ENCODE measurements around the gene SH2D6.

Gene SH2D6

DNA sequence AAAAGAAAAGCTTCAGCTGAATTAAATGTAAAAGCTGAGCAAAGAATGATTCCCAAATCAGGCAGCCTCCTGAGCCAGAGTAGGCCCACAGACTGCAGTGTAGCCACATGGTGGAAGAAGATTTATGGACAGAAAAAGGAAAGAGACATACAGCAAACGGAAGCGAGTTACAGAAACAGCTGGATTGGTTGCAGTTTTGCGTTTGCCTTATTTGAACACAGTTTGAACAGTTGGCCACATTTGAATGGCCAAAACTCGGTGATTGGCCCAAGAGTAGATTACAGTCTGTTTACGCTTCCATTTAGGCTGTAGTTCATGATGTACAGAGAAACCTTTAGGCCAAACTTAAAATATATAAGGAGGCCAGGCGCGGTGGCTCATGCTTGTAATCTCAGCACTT is 35.1 kb downstream of the SH2D6 start:
- Histone ChIP-seq H3K9ac (ENCODE audit: low read length) (no peak overlapping the region), H3K9me3 (ENCODE audit: control insufficient read depth, low read length) (no peaks in the 10 kb centered on the region), H3K4me1 (ENCODE audit: control insufficient read depth, insufficient read depth, low read length) (peaks cover 28% of the 10 kb centered on the region), H3K4me3 (ENCODE audit: low read length) (no peak overlapping the region), H3K27me3 (ENCODE audit: control insufficient read depth, insufficient read depth, low read length) (no peaks in the 10 kb centered on the region), H3K36me3 (ENCODE audit: control insufficient read depth, insufficient read depth, low read length) (no peaks in the 10 kb centered on the region)

DNA sequence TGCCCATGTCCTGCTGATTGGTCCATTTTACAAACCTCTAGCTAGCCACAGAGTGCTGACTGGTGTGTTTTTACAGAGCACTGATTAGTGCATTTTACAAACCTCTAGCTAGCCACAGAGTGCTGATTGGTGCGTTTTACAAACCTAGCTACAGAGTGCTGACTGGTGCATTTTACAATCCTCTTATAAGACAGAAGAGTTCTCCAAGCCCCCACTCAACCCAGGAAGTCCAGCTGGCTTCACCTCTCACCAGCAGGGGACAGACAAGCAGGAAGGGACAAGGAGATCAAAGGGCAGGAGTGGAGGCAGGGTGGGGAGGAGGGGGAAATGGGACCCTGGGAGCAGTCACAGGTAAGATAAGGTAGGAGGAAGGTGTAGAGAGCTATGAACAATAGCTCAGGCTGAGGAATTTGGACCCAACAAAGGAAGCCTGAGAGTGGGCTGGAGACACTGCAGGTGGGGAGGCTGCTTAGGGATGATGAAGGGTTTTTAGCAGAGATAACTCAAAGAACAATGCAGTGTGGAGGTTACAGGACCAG is 37.1 kb downstream of the SH2D6 start:
- H3K36me3 ChIP-seq (ENCODE audit: control insufficient read depth, insufficient read depth, low read length): no peaks in the 10 kb centered on the region
- H3K27me3 ChIP-seq (ENCODE audit: control insufficient read depth, insufficient read depth, low read length): no peaks in the 10 kb centered on the region
- no peaks in the 10 kb centered on the region for H3K9me3 ChIP-seq (ENCODE audit: control insufficient read depth, low read length)
- H3K9ac ChIP-seq (ENCODE audit: low read length): no peak overlapping the region
- no peak overlapping the region for H3K4me3 ChIP-seq (ENCODE audit: low read length)
- H3K4me1 ChIP-seq (ENCODE audit: control insufficient read depth, insufficient read depth, low read length): peaks cover 27% of the 10 kb centered on the region

DNA sequence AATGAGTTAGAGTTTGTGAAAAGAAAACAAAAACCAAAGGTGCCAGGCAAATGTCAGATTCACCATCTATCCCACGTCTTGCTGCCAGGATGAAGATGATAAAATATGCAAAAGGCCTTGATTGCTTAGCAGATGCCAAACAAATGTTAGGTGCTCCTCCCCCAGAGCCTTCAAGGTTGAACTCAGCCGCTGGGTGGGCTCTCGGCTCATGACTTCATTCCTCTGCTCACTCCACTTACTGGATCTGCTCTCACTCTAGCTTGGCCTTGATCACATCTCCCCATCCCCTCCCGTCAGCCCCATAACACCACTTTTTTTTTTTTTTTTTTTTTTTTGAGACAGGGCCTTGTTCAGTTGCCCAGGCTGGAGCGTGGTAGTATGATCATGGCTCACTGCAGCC is 38.5 kb downstream of the SH2D6 start:
- Histone ChIP-seq H3K36me3 (ENCODE audit: control insufficient read depth, insufficient read depth, low read length) (no peaks in the 10 kb centered on the region), H3K4me3 (ENCODE audit: low read length) (no peak overlapping the region), H3K9ac (ENCODE audit: low read length) (no peak overlapping the region), H3K27me3 (ENCODE audit: control insufficient read depth, insufficient read depth, low read length) (no peaks in the 10 kb centered on the region), H3K4me1 (ENCODE audit: control insufficient read depth, insufficient read depth, low read length) (peaks cover 27% of the 10 kb centered on the region), H3K9me3 (ENCODE audit: control insufficient read depth, low read length) (no peaks in the 10 kb centered on the region)

DNA sequence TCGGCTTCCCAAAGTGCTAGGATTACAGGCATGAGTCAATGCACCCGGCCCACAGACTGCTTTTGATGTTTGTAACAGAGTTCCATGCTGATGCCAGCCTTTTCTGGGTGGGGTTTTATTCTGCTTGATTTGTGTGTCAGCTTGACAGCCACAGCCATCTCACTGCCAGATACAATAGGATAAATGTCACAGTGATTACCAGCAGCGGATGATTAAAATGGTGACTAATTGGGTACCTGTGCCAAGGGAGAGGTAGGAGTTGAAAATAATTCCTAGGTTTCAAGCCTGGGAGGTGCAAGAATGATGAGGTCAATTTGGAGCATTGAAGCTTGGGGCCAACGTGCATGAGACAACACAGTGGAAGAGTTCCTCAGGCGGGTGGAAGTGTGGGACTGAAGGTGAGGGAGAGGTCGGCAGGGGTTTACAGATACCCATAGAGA is 39.4 kb downstream of the SH2D6 start:
- Histone ChIP-seq H3K9ac (ENCODE audit: low read length) (no peak overlapping the region), H3K4me1 (ENCODE audit: control insufficient read depth, insufficient read depth, low read length) (peaks cover 29% of the 10 kb centered on the region), H3K27me3 (ENCODE audit: control insufficient read depth, insufficient read depth, low read length) (no peaks in the 10 kb centered on the region), H3K36me3 (ENCODE audit: control insufficient read depth, insufficient read depth, low read length) (no peaks in the 10 kb centered on the region), H3K4me3 (ENCODE audit: low read length) (no peak overlapping the region), H3K9me3 (ENCODE audit: control insufficient read depth, low read length) (no peaks in the 10 kb centered on the region)

DNA sequence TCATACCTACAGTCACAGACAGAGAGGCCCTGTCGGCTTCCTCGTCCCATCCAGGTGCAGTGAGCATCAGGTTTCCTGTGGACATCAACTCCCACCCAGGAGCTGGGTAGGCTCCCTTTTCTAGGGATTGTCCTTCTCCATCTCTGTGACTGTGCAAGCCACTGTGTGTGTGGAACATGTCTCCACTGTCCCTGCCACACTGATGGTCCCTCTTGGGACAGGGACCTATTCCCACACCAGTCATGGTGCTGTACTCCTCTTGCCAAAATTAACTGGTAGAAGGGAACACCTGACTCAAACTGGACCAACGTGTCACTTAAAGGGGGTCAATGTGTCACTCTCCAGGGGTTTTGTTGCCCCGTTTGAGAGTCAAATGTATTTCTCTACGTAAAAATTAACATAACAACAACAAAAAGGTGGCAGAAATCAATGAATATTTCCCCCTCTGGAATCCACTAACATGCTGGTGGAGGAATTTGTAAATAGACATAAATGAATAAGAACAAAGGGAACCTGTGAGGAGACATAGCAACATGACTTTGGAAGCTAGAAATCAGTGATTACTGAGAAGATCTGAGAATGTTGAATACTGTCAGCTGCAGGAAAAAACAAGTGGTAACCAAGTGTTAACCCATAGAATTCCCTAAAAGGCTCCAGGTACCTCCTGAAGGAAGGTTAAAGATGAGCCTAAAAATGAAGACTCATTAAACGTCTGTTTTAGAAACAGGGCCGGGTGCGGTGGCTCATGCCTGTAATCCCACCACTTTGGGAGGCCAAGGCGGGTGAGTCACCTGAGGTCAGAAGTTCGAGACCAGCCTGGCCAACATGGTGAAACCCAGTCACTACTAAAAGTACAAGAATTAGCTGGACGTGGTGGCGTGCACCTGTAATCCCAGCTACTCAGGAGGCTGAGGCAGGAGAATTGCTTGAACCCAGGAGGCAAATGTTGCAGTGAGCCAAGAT is 40.4 kb downstream of the SH2D6 start:
- H3K36me3 ChIP-seq (ENCODE audit: control insufficient read depth, insufficient read depth, low read length): no peaks in the 10 kb centered on the region
- H3K4me3 ChIP-seq (ENCODE audit: low read length): no peak overlapping the region
- no peaks in the 10 kb centered on the region for H3K27me3 ChIP-seq (ENCODE audit: control insufficient read depth, insufficient read depth, low read length)
- no peak overlapping the region for H3K9ac ChIP-seq (ENCODE audit: low read length)
- H3K4me1 ChIP-seq (ENCODE audit: control insufficient read depth, insufficient read depth, low read length): peaks cover 29% of the 10 kb centered on the region
- H3K9me3 ChIP-seq (ENCODE audit: control insufficient read depth, low read length): no peaks in the 10 kb centered on the region

DNA sequence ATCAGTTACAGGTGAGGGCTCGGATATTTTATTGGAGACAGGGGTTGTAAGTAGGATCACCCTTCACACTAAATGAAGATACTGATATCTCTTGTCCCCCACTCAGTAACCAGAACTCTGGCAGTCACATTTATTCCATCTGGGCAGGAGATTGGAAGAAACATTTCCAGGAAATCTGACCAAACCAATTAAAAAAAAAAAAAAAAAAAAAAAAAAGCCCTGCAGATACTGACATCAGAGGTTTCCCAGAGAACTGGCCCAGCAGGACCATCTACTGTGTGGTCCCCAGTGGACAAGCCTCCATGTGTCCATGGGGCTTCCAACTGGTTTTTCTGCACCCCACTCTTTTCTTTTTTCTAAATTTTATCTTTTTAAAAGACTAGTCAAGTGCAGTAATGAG is 41.3 kb downstream of the SH2D6 start:
- no peaks in the 10 kb centered on the region for H3K9me3 ChIP-seq (ENCODE audit: control insufficient read depth, low read length)
- H3K27me3 ChIP-seq (ENCODE audit: control insufficient read depth, insufficient read depth, low read length): no peaks in the 10 kb centered on the region
- H3K4me3 ChIP-seq (ENCODE audit: low read length): no peak overlapping the region
- peaks cover 29% of the 10 kb centered on the region for H3K4me1 ChIP-seq (ENCODE audit: control insufficient read depth, insufficient read depth, low read length)
- H3K9ac ChIP-seq (ENCODE audit: low read length): no peak overlapping the region
- no peaks in the 10 kb centered on the region for H3K36me3 ChIP-seq (ENCODE audit: control insufficient read depth, insufficient read depth, low read length)

DNA sequence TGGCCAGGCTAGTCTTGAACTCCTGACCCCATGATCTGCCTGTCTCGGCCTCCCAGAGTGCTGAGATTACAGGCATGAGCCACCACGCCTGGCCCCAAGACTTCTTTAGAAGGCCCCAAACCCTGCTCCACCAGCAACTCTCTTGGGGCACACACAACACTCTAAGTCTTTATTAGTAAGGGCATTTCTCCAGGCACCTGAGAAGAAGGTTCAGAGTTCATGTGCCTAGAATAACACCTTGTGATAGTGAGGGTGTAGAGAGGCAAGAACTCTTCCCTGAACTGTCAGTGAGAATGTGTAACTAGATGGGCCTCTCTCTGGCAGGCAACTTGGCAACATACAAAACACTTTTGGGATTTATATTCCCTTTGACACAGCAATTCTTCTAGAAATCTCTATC is 43.8 kb downstream of the SH2D6 start:
- Histone ChIP-seq H3K4me3 (ENCODE audit: low read length) (no peak overlapping the region), H3K36me3 (ENCODE audit: control insufficient read depth, insufficient read depth, low read length) (no peaks in the 10 kb centered on the region), H3K9ac (ENCODE audit: low read length) (no peak overlapping the region), H3K27me3 (ENCODE audit: control insufficient read depth, insufficient read depth, low read length) (no peaks in the 10 kb centered on the region), H3K9me3 (ENCODE audit: control insufficient read depth, low read length) (no peaks in the 10 kb centered on the region), H3K4me1 (ENCODE audit: control insufficient read depth, insufficient read depth, low read length) (peaks cover 11% of the 10 kb centered on the region)

DNA sequence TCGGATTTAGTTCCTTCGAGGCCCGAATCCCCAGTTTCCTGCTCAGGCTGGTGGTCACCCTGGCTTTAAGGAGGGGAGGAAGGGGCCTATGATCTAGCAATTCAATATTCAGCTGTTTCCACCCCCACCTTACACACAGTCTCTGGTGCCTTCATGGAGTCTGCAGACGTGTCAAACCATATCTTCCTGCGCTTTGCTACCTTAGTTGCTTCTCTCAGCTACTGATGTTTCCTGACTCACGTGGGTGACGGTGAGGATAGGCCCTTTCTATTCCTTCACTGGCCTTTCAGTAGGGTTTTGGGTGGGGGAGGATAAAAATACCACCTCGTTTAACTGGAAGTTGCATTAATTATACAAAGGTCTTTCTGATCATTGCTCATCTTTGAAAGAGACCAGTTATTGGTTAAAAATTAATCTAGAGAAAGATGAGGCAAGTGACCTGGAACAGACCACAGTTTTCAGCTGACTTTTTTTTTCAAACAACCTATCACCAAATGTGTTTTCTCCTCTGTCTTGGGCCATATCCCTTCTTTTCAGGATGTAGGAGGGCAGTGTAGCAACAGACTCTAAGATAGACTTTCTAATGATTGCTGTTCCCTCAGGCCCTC is 49.7 kb downstream of the SH2D6 start:
- peaks cover 33% of the 10 kb centered on the region for H3K4me1 ChIP-seq (ENCODE audit: control insufficient read depth, insufficient read depth, low read length)
- H3K27me3 ChIP-seq (ENCODE audit: control insufficient read depth, insufficient read depth, low read length): no peaks in the 10 kb centered on the region
- H3K9ac ChIP-seq (ENCODE audit: low read length): no peak overlapping the region
- H3K9me3 ChIP-seq (ENCODE audit: control insufficient read depth, low read length): no peaks in the 10 kb centered on the region
- no peaks in the 10 kb centered on the region for H3K36me3 ChIP-seq (ENCODE audit: control insufficient read depth, insufficient read depth, low read length)
- no peak overlapping the region for H3K4me3 ChIP-seq (ENCODE audit: low read length)

DNA sequence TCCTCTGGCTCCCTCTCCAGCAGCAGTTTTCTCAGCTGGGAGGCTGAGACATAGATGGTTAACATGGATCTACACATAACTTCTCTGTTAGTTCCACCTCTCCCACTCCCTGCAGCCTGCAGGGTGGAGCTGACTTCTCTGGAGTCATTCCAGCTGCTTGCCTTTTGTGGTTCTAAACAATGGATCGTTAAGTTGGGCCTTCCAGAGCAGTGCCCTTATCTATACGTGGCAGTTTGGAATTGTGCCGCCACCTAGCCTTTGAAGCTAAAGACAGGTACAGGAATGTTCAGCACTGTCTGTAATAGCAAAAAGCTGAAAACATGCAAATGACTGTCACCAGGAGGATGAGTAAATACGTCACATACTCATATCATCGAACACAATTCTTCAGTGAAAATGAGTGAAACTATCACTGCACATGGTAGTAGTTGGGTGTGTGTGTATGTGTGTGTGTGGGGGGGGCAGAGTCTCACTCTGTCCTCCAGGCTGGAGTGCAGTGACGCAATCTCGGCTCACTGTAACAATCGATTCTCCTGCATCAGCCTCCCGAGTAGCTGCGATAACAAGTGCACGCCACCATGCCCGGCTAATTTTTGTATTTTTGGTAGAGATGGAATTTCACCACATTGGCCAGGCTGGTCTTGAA is 50.3 kb downstream of the SH2D6 start:
- no peak overlapping the region for H3K9ac ChIP-seq (ENCODE audit: low read length)
- no peaks in the 10 kb centered on the region for H3K27me3 ChIP-seq (ENCODE audit: control insufficient read depth, insufficient read depth, low read length)
- no peak overlapping the region for H3K4me3 ChIP-seq (ENCODE audit: low read length)

DNA sequence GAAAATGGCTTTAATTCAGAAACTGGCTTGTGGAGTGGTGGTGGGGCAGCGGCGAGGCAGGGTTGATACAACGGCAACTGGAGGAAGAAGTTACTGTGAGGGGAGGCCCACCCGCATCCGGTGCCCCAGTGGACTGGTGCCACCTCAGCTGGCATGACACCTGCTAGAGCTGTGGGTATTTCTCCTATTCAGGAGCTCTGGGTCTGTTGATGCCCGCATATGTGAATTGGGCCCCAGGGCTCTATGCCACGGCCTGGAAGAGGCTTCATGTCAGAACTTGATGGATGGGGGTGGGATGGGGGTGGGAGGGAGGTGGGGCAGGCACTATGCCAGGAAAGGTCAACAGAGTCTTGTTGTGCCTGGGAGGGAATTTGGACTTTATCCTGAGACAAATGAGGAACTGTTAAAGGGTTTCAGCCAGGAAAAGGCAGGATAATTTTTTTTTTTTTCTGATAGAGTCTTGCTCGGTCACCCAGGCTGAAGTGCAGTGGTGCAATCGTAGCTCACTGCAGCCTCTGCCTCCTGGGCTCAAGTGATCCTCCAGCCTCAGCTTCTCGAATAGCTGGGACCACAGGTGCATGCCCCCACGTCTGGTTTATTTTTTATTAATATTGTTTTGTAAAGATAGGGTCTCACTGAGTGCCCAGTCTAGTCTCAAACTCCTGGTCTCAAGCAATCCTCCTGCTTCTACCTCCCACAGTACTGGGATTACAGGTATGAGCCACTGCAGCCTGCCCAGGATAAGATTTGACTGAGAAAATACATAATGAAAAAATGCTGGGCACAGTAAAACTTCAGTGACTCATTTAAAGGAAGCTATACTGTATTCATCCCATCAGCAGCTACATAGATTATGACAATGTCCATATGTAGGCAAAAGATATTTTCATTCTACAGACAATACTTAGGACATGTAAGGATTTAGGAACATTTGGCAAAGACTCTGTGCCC is 52.6 kb downstream of the SH2D6 start:
- H3K27me3 ChIP-seq (ENCODE audit: control insufficient read depth, insufficient read depth, low read length): no peaks in the 10 kb centered on the region
- H3K4me1 ChIP-seq (ENCODE audit: control insufficient read depth, insufficient read depth, low read length): peaks cover 38% of the 10 kb centered on the region
- no peaks in the 10 kb centered on the region for H3K9me3 ChIP-seq (ENCODE audit: control insufficient read depth, low read length)
- no peak overlapping the region for H3K4me3 ChIP-seq (ENCODE audit: low read length)
- no peak overlapping the region for H3K9ac ChIP-seq (ENCODE audit: low read length)
- H3K36me3 ChIP-seq (ENCODE audit: control insufficient read depth, insufficient read depth, low read length): no peaks in the 10 kb centered on the region

More for the DNA sequence above, 50.3 kb downstream of the SH2D6 start:
- peaks cover 33% of the 10 kb centered on the region for H3K4me1 ChIP-seq (ENCODE audit: control insufficient read depth, insufficient read depth, low read length)
- no peaks in the 10 kb centered on the region for H3K36me3 ChIP-seq (ENCODE audit: control insufficient read depth, insufficient read depth, low read length)
- no peaks in the 10 kb centered on the region for H3K9me3 ChIP-seq (ENCODE audit: control insufficient read depth, low read length)

DNA sequence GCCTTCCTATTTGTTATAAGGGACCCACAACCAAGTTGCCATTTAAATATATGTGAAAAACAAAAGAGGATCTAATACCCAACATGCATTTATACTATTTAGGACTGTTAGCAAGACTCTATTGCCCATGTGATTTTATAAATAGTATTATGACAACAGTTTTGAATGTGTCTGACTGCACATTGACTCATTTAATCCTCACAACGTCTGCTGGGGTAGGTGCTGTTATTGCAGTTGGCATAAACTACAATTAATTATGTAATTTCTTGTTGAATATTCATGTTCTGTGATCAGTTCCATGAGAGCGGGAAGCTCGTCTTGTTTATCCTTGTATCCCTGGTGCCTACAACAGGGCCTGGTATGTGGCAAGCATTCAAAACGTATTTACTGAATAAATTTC is 53.7 kb downstream of the SH2D6 start:
- no peaks in the 10 kb centered on the region for H3K9me3 ChIP-seq (ENCODE audit: control insufficient read depth, low read length)
- H3K27me3 ChIP-seq (ENCODE audit: control insufficient read depth, insufficient read depth, low read length): no peaks in the 10 kb centered on the region
- H3K4me1 ChIP-seq (ENCODE audit: control insufficient read depth, insufficient read depth, low read length): peaks cover 38% of the 10 kb centered on the region
- no peak overlapping the region for H3K4me3 ChIP-seq (ENCODE audit: low read length)
- no peak overlapping the region for H3K9ac ChIP-seq (ENCODE audit: low read length)
- H3K36me3 ChIP-seq (ENCODE audit: control insufficient read depth, insufficient read depth, low read length): no peaks in the 10 kb centered on the region

All from mucosa of stomach (tissue), 1 donor.